Spinal cord (tissue), 10 donors: ENCODE data around the gene SLC2A2. TPM values are rescaled to one million over a fixed set of nuclear protein-coding genes. Genes with fewer than 3 reads are reported as not detected.

Source experiments
- DNase-seq, 6 donors: peaks; one replicate each; pipeline versions ENCODE4 v3.0.0 to v3.0.0-alpha.2; 2013 to 2015; ENCODE audit warnings: low spot score in 6 of 6, low read depth in 4 of 6
- H3K27ac ChIP-seq: one replicate; pipeline ENCODE4 v1.5.1; 2013; ENCODE audit warnings: low read depth, low read length, control low read depth
- H3K27me3 ChIP-seq: one replicate; pipeline ENCODE4 v1.6.1; 2013; ENCODE audit warnings: low read length; ENCODE audit not compliant: control insufficient read depth, insufficient read depth
- H3K36me3 ChIP-seq: one replicate; pipeline ENCODE4 v1.6.1; 2013; ENCODE audit warnings: low read length; ENCODE audit not compliant: control insufficient read depth, insufficient read depth
- H3K4me1 ChIP-seq: one replicate; pipeline ENCODE4 v1.6.1; 2013; ENCODE audit warnings: low read length; ENCODE audit not compliant: control insufficient read depth, insufficient read depth
- H3K4me3 ChIP-seq: one replicate; pipeline ENCODE4 v1.5.1; 2013; ENCODE audit warnings: low read depth, low read length, control low read depth
- H3K9me3 ChIP-seq: one replicate; pipeline ENCODE4 v1.6.1; 2013; ENCODE audit warnings: low read length; ENCODE audit not compliant: control insufficient read depth, insufficient read depth
- WGBS: methylation state at CpG from one replicate; pipeline ENCODE4 v1.1.5; 2013; ENCODE audit warnings: missing lambda C conversion rate; ENCODE audit not compliant: insufficient coverage; 5-methylcytosine and 5-hydroxymethylcytosine counted together
- long read RNA-seq, 4 donors: transcript quantifications; one replicate each; lab custom pipeline, GENCODE V29; 2026
- polyA plus RNA-seq, 2 donors: library from polyadenylated mRNA; unstranded; fragments of 120-200 nt; gene quantifications; one replicate each; pipeline ENCODE4 v1.2.1, GENCODE V29; 2013; ENCODE audit not compliant: insufficient read length in 2 of 2
- total RNA-seq, 2 donors: library from RNA; depleted of rRNA in 1 of 2; stranded (reverse); fragments of 120-200 nt in 1 of 2; fragments of >200 nt in 1 of 2; gene quantifications; one replicate each; pipeline versions ENCODE4 v1.2.3 to v1.2.4, GENCODE V29; 2013 to 2014
- donor health status: healthy.

The SLC2A2 gene
- total RNA-seq, result under 1 TPM in 1 of 2 donors, not detected in 1; 0.28 TPM
- polyA plus RNA-seq, result under 1 TPM; 0.10 to 0.27 TPM
- long read RNA-seq, donor 1, result 0 reads
- long read RNA-seq, donor 2, result 0 reads
- long read RNA-seq, donor 3, result 0 reads
- long read RNA-seq, donor 4, result 0 reads

DNA sequence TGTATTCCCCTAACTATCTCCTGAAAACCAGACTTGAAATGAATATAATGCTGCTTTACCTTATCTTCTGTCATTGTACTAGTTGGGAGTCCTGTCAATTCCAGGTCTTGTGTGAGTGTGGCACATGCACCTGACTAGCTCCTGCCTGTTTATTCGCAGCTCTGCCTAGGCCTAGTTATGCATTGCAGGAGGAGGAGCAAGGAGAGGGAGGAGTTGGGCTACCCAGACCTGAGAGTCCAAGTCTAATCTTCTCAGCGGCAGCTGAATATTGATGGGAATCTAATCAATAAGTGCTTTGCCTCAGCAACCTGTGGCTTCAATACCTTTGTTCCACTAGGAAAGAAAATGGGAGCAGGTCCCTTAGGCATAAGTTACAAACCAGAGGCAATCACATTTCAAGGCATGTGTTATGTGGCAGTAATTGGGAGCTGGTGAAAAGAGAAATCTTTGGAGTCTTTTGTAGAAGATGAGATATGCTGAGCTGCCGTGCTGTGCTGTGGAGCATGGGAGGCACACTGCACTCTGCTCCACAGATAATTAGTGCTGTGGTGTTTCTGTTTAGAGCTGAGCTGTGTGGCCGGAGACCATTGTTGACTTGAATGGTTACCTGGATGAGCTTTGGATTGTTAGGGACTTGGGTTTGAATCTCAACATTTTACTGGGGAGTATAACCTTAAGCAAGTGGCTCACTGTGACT is at the start of gene SLC2A2:
TSS of gene SLC2A2 (minus strand) at position 124 of the 697 bp plus-strand sequence. CDS start at position 74, 50 bp downstream.
- peaks cover 9% of the 10 kb centered on the region for H3K27me3 ChIP-seq
- DNase-seq, result no peak
- H3K27ac ChIP-seq, result no peak within 1 kb of the TSS
- H3K36me3 ChIP-seq, result no peaks in the 10 kb centered on the region
- H3K4me3 ChIP-seq, result no peak within 1 kb of the TSS
- 83% methylated on average over 3 of the region's 4 CpGs for WGBS
- no peaks in the 10 kb centered on the region for H3K9me3 ChIP-seq
- H3K4me1 ChIP-seq, result peaks cover 8% of the 10 kb centered on the region

DNA sequence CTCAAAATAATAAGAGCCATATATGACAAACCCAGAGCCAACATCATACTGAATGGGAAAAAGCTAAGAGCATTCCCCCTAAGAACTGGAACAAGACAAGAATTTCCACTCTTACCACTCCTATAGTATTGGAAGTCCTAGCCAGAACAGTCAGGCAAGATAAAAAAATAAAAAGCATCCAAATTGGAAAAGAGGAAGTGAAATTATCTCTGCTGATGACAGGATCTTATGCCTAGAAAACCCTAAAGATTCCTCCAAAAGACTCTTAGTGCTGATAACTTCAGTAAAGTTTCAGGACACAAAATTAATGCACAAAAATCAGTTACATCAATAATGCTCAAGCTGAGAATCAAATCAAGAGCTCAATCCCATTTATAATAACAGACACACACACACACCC is 45.9 kb upstream of the SLC2A2 start:
- Histone ChIP-seq H3K27me3 (no peaks in the 10 kb centered on the region), H3K4me3 (no peak overlapping the region), H3K4me1 (no peaks in the 10 kb centered on the region), H3K27ac (no peak overlapping the region), H3K9me3 (no peaks in the 10 kb centered on the region), H3K36me3 (peaks cover 17% of the 10 kb centered on the region)
- no peak for DNase-seq

DNA sequence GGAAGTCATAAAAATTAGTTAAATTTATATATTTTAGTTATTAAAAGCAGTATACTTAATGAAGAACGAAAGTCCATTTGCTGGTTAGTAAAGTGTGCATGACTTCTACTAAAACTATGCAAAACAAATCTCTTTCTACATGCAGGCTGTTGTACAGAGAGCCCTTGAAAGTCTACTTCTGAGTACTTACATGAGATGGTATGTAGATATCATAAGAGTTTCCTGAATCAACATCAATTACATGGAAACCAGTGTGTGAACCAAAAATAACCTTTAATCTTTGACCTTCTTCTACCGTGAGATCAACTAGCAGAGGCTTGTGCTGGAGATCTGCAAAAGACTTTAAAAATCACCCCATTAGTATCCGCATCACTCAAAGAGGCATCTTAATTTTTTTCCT is 42.1 kb upstream of the SLC2A2 start:
- Histone ChIP-seq H3K4me3 (no peak overlapping the region), H3K36me3 (peaks cover 9% of the 10 kb centered on the region), H3K4me1 (no peaks in the 10 kb centered on the region), H3K9me3 (no peaks in the 10 kb centered on the region), H3K27me3 (no peaks in the 10 kb centered on the region), H3K27ac (no peak overlapping the region)
- no peak for DNase-seq
- WGBS, result no CpG with 5 or more reads among the region's 3 CpGs

DNA sequence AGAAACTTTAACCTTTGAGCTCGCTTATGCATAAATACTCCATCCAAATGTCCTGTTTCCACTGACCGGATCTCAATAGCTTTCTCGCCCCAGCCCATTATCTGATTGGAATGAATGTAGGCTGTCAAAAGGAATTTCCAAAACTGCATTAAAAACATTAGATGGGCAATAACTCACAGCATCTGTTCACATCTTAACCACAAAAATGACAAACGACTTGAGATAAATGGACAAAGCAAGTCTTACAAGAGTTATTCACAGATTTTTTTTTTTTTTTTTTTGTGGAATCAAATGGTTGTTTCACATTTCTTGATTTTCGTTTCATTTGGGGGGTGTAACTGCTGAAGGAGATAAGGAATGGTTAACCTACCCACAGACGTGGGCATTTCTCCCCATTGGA is 39.7 kb upstream of the SLC2A2 start:
- Histone ChIP-seq H3K4me1 (no peaks in the 10 kb centered on the region), H3K9me3 (no peaks in the 10 kb centered on the region), H3K27me3 (no peaks in the 10 kb centered on the region), H3K4me3 (no peak overlapping the region), H3K27ac (no peak overlapping the region), H3K36me3 (peaks cover 9% of the 10 kb centered on the region)
- no peak for DNase-seq
- WGBS, result 100% methylated on average over 1 of the region's 6 CpGs

DNA sequence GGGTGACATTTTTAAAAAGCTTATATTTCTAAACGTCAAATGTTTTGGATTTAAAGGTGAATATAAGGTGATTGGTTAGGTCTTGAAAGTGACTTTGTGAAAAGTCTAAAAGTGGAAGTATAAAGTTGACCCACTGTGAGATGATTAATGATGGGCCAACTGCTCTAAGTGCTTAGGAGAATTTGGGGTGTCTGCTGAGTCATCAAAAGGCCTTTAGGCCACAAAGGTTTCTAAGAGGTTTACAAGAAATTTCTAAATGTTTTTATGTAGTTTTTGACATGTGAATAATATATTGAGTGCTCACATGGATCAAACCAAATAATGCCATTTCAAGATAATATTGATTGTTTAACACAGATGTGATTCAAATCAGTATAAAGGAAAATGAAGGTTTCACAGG is 39.2 kb upstream of the SLC2A2 start:
- no peaks in the 10 kb centered on the region for H3K27me3 ChIP-seq
- no peaks in the 10 kb centered on the region for H3K9me3 ChIP-seq
- DNase-seq, result no peak
- H3K4me3 ChIP-seq, result no peak overlapping the region
- no peaks in the 10 kb centered on the region for H3K4me1 ChIP-seq
- WGBS, result 100% methylated on average over 1 of the region's 1 CpG
- no peak overlapping the region for H3K27ac ChIP-seq
- H3K36me3 ChIP-seq, result peaks cover 9% of the 10 kb centered on the region

DNA sequence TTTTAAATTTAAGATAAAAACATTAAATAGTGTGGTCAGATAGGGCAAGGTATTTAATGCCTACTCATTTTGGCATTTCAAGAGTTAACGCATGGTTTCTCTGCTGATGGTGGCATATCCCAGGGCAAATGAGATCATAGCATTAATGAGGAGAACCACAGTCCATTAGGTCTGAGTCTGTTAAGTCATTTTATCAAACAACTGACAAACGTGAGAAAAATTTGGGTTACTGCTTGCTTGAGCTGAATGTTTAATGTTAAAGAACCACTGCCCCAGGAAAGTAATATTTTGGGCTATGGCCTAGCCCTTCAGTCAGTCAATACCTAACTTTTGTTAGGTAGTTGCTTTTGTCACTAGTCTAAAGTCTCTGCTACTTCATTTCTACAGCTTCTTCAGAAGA is 37.9 kb upstream of the SLC2A2 start:
- no peaks in the 10 kb centered on the region for H3K4me1 ChIP-seq
- no peak overlapping the region for H3K27ac ChIP-seq
- H3K27me3 ChIP-seq, result no peaks in the 10 kb centered on the region
- DNase-seq, result no peak
- no peaks in the 10 kb centered on the region for H3K9me3 ChIP-seq
- no peak overlapping the region for H3K4me3 ChIP-seq
- 100% methylated on average over 1 of the region's 2 CpGs for WGBS
- H3K36me3 ChIP-seq, result peaks cover 4% of the 10 kb centered on the region

DNA sequence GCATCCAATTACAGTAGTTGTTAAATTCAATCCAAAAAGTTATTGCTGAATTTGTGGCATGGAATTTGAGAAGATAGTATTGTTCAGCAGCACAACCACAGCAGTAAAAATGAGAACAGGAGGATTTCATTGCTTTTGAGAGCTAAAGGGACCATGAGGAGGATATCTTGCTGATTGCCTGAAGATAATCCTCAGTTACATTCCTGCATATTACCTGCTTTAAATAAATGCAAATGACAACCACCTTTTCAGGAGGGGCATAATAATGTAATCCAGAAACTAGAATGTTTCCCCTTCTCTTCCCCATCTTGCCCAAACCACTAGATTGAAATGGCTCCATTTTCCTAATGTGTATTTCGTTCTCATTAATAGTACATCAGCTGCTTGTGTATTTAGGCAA is 35.2 kb upstream of the SLC2A2 start:
- H3K9me3 ChIP-seq, result no peaks in the 10 kb centered on the region
- WGBS, result no CpG with 5 or more reads among the region's 1 CpG
- H3K4me1 ChIP-seq, result no peaks in the 10 kb centered on the region
- no peaks in the 10 kb centered on the region for H3K27me3 ChIP-seq
- DNase-seq, result no peak
- H3K36me3 ChIP-seq, result no peaks in the 10 kb centered on the region
- no peak overlapping the region for H3K4me3 ChIP-seq
- no peak overlapping the region for H3K27ac ChIP-seq

DNA sequence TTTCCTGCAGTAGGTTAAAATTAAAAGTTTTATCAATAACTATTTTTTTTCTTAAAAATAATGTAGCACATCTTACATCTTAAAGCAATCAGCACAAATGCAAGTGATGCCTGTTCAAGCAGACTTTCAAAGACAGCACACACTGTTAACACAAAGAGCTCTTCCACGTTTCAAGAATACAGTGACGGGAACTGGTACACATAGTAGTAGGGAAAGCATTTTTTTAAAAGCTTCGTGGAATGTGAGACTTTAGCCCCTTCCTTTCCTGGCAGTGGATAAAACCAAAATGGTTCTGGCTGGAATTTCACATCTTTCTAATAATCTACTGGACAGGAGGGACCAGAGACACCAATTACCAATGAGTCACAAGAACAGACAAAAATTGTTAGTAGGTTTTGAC is 33.5 kb upstream of the SLC2A2 start:
- H3K9me3 ChIP-seq, result no peaks in the 10 kb centered on the region
- H3K4me3 ChIP-seq, result no peak overlapping the region
- no peaks in the 10 kb centered on the region for H3K36me3 ChIP-seq
- no CpG with 5 or more reads among the region's 3 CpGs for WGBS
- no peak overlapping the region for H3K27ac ChIP-seq
- H3K4me1 ChIP-seq, result no peaks in the 10 kb centered on the region
- no peaks in the 10 kb centered on the region for H3K27me3 ChIP-seq
- no peak for DNase-seq

DNA sequence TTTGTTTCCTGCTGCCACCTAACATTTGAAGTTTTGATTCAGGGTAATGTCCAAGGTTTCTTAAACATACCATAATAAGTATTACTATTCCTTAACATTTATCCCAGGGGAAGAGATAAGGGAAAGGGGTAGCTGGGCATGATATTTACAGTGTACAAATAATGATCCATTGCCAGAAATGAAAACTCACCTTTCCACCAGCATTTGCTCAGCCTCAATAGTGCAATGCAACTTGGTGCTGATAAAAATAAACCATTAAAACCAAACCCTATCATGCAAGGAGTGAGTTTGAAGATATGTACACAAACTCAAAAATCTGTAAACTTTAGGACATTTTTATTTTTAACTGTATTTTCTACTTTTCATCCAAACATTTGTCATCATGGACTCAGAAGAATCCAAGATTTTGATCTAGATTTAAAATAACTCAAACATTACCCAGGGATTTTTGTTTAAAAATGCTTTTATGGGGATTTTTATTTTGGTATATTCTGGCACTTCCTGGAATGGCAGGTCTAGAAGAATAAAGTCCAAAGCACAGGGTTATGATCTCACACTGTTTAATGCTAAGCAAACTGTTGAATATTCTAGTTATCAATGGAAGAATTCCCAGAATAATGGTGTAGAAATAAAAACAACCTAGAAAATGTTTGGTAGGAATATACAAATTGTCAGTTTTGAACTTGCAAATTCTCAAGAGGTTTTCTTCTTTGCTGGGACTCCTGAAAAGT is 32.5 kb upstream of the SLC2A2 start:
- no peak for DNase-seq

DNA sequence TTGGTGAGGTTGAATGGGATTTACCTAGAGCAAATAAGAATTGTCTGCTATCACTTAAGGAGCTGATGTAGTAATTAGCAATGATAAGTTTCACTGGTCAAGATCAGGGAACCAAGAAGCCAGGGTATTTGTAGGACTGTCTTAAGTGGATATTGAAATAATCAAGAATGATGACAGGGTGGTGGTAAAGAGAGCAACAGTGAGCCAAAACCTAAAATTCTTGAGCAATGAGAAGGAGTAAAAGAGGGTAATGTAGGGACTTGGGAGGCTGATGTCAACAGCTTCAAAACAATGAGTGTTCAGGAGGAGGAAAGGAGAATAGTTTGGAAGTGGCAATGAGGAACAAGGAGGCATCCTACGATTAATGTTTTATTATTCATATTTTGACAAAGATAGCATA is 31.5 kb upstream of the SLC2A2 start:
- H3K27ac ChIP-seq, result no peak overlapping the region
- H3K4me1 ChIP-seq, result no peaks in the 10 kb centered on the region
- H3K4me3 ChIP-seq, result no peak overlapping the region
- no CpG with 5 or more reads among the region's 1 CpG for WGBS
- H3K9me3 ChIP-seq, result no peaks in the 10 kb centered on the region
- H3K36me3 ChIP-seq, result no peaks in the 10 kb centered on the region
- no peaks in the 10 kb centered on the region for H3K27me3 ChIP-seq
- DNase-seq, result no peak

More for the DNA sequence above, 32.5 kb upstream of the SLC2A2 start:
- no peak overlapping the region for H3K27ac ChIP-seq
- H3K4me3 ChIP-seq, result no peak overlapping the region
- no peaks in the 10 kb centered on the region for H3K36me3 ChIP-seq
- no peaks in the 10 kb centered on the region for H3K27me3 ChIP-seq
- H3K9me3 ChIP-seq, result no peaks in the 10 kb centered on the region
- no peaks in the 10 kb centered on the region for H3K4me1 ChIP-seq
